ENCODE results near the gene RAB5IF. TPM values are rescaled to one million over a fixed set of nuclear protein-coding genes. Genes with fewer than 3 reads are reported as not detected.

RAB5IF gene
- total RNA-seq, 1 donor from 2014 or later, result 26.9 TPM

DNA sequence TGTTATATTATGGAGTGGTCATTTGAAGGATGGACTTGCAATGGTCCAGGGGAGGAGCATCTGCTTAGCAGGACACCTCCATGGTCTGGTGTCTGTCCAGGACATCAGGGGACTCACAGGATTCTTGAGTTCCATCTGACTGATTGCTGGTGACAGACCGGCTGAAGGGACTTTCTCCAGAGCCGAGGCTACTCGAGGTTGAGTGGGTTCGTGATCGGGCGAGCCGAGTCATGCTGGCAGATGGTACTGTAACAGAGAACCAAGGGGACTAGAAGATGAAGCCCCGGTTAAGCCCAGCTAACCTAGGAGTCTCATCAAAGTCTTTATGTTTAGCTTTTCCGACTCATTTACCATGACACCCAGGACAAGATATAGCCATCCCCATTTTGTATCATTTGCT is 47.9 kb downstream of the RAB5IF start:
- no peak for DNase-seq (ENCODE audit: low spot score in 2 of 2)
- no peak for FAIRE-seq

DNA sequence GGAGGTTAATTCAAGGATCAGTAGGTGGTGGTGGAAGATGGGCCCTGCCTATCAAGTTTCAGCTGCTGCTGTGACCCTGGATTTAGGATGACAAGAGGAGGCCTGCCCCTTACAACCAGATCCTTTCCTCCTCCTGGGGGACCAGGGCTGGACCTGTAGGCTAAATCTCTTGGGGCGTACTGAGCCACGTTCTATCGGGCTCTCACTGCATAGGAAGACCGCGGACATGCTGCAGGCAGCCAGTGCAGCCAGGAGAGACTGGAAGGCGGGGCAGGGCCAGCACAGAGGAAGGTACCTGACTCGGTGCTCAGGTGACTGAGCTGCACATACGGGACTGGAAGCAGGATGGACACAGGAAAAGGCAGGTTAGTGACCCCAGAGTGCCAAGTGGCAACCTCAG is 48.9 kb downstream of the RAB5IF start:
- no peak for DNase-seq (ENCODE audit: low spot score in 2 of 2)
- FAIRE-seq, result no peak

DNA sequence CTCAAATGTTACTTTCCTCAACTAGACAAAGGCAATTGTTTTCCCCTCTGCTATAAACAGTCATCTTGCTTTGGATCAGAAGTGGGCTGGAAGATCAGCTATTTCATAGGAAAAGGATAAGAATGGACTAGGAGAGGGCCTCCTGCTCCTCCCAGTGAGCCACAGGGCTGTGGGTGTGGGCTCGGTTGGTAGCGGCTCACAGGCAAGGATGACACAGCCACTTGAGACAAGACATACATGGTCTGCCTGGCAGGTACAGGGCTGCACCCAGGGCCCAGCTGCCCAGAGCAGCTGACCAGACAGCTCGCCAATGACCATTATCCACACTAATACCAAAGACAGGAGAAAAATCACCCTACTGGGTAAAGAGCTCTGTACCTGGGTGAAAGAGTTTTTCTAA is 49.4 kb downstream of the RAB5IF start:
- DNase-seq (ENCODE audit: low spot score in 2 of 2) (no peak), FAIRE-seq (no peak)

DNA sequence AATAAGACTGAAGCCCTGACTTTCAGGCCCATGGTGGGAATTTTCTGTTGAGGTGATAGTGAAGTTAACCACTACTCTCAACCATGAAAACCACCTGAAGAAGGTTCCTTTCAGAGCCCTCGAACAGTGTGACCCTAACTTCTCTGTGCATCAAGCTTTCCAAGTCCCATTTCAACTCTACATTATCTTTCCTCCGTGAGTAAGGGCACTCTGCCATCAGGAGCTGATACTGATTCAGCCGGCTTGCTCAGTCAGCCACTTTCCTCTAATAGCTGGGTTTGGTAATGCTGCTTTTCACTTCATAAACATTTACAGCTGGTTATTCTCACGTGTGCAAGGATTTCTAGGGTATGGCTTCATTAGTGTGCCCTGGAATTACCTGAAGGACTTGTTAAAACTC is 51.2 kb downstream of the RAB5IF start:
- FAIRE-seq (no peak), DNase-seq (ENCODE audit: low spot score in 2 of 2) (no peak)

DNA sequence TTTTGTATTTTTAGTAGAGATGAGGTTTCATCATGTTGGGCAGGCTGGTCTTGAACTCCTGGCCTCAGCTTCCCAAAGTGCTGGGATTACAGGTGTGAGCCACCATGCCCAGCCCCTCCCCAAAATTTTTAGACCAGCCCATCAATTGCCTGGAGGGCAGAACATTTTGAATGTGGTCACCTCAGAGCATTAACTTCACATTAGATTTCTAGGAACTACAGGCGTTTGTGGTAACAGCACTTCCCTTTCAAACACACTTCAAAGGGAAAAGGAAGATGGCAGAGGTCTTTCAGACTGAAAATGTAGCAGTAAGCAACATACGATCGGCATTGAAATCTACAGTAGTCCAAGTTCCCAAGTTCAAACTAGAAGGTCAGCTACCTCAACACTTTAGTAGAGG is 52.7 kb downstream of the RAB5IF start:
- FAIRE-seq (no peak), DNase-seq (ENCODE audit: low spot score in 2 of 2) (no peak)

Small RNA genes within 50 kb of the gene (small RNA-seq; reads per million reads assigned to genes)
- not detected for gene RF00017

Other genes with a start within 250 kb of the RAB5IF start
- 0.41 TPM for gene MYL9, start 64.3 kb upstream of the RAB5IF start, total RNA-seq
- gene TGIF2, start 32.2 kb upstream of the RAB5IF start, total RNA-seq, result 4.9 TPM
- under 0.01 TPM for gene SLA2, start 40.4 kb downstream of the RAB5IF start, total RNA-seq
- 52.2 TPM for gene NDRG3, start 140.3 kb downstream of the RAB5IF start, total RNA-seq
- 5.3 TPM for gene DSN1, start 168.0 kb downstream of the RAB5IF start, total RNA-seq